Midbrain (tissue), 1 donor: ENCODE data around the gene GAPDH.
"Not testable (repeated sequence)": the region's sequence is repeated elsewhere in the genome, so short reads cannot be mapped to it uniquely, and the experiment has no call there.

ENCODE experiments used
- DNase-seq: peaks from one replicate; lab custom pipeline; 2025; lab: John Stamatoyannopoulos, UW

GAPDH gene

GRCh38 chr12:6546016-6546415 is 11.7 kb downstream of the GAPDH start:
- no peak for DNase-seq

GRCh38 chr12:6547566-6547965 is 13.2 kb downstream of the GAPDH start:
- no peak for DNase-seq

- DNase-seq: no peak
These were observed 13.7 kb downstream of the GAPDH start for GRCh38 chr12:6547987-6548386.

GRCh38 chr12:6548556-6548955 is 14.2 kb downstream of the GAPDH start:
- DNase-seq: no peak

- DNase-seq: no peak
These were observed 14.8 kb downstream of the GAPDH start for GRCh38 chr12:6548966-6549683.

- DNase-seq: no peak
These were observed 15.4 kb downstream of the GAPDH start for GRCh38 chr12:6549684-6550151.

GRCh38 chr12:6550294-6551062 is 16.2 kb downstream of the GAPDH start:
- peak; percentile 59 for DNase-seq

GRCh38 chr12:6551063-6551461 is 16.7 kb downstream of the GAPDH start:
- peak; percentile 50 for DNase-seq

- no peak for DNase-seq
These were observed 17.3 kb downstream of the GAPDH start for GRCh38 chr12:6551496-6552139.

GRCh38 chr12:6552140-6552551 is 17.8 kb downstream of the GAPDH start:
- no peak for DNase-seq

GRCh38 chr12:6553051-6553868 is 18.9 kb downstream of the GAPDH start:
- peak; percentile 33 for DNase-seq

GRCh38 chr12:6554168-6555017 is 20.1 kb downstream of the GAPDH start:
- peak; percentile 66 for DNase-seq

- DNase-seq: no peak
These were observed 20.8 kb downstream of the GAPDH start for GRCh38 chr12:6555018-6555691.

GRCh38 chr12:6556496-6556817 is 22.1 kb downstream of the GAPDH start:
- DNase-seq: not testable (repeated sequence)

GRCh38 chr12:6556857-6557256 is 22.5 kb downstream of the GAPDH start:
- DNase-seq: no peak

- DNase-seq: not testable (repeated sequence)
These were observed 23.9 kb downstream of the GAPDH start for GRCh38 chr12:6558014-6558760.

- DNase-seq: no peak
These were observed 25.2 kb downstream of the GAPDH start for GRCh38 chr12:6559500-6559899.

- DNase-seq: no peak
These were observed 26.3 kb downstream of the GAPDH start for GRCh38 chr12:6560501-6561205.

- DNase-seq: no peak
These were observed 28.6 kb downstream of the GAPDH start for GRCh38 chr12:6562881-6563280.
